Epithelial cell of esophagus (primary cell): Measurements from ENCODE around the gene GABRG3.

Source experiments
- DNase-seq: peaks from one replicate; pipeline ENCODE4 v3.0.0; 2010; ENCODE audit warnings: low read depth
- H3K4me3 ChIP-seq: 2 replicates; pipeline ENCODE4 v1.5.1; 2011; ENCODE audit warnings: mild to moderate bottlenecking, low read length, control low read depth
- TF ChIP-seq, protein P1 (sequence below): IDR thresholded peaks from 2 replicates; pipeline ENCODE4 v1.5.1; 2011; ENCODE audit warnings: low read depth, mild to moderate bottlenecking, low read length, control low read depth, inconsistent platforms; ENCODE audit not compliant: insufficient read depth; ENCODE audit errors: missing control alignments

GABRG3 gene

DNA sequence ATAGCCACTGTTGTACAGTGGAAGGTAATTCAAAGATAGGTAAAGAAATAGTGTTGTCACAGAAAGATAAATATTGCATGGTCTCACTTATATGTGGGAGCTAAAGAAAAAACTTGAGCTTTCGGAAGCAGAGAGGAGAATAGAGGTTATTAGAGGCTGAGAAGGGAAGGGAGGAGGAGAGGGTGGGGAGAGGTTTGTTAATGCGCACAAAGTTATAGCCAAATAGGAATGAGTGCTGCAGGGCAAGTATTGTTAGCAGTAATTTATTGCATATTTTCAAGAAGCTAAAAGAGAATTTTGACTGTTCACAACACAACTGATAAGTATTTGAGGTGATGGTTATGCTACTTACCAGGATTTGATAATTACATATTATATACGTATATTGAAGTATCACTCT is 154.2 kb downstream of the GABRG3 start:
- TF ChIP-seq, protein P1, sequence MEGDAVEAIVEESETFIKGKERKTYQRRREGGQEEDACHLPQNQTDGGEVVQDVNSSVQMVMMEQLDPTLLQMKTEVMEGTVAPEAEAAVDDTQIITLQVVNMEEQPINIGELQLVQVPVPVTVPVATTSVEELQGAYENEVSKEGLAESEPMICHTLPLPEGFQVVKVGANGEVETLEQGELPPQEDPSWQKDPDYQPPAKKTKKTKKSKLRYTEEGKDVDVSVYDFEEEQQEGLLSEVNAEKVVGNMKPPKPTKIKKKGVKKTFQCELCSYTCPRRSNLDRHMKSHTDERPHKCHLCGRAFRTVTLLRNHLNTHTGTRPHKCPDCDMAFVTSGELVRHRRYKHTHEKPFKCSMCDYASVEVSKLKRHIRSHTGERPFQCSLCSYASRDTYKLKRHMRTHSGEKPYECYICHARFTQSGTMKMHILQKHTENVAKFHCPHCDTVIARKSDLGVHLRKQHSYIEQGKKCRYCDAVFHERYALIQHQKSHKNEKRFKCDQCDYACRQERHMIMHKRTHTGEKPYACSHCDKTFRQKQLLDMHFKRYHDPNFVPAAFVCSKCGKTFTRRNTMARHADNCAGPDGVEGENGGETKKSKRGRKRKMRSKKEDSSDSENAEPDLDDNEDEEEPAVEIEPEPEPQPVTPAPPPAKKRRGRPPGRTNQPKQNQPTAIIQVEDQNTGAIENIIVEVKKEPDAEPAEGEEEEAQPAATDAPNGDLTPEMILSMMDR = no peak
- H3K4me3 ChIP-seq = no peak overlapping the region
- no peak for DNase-seq

GRCh38 chr15:27126449-27126848 is 155.5 kb downstream of the GABRG3 start:
- no peak overlapping the region for H3K4me3 ChIP-seq
- TF ChIP-seq, protein P1 = no peak
- DNase-seq = no peak

DNA sequence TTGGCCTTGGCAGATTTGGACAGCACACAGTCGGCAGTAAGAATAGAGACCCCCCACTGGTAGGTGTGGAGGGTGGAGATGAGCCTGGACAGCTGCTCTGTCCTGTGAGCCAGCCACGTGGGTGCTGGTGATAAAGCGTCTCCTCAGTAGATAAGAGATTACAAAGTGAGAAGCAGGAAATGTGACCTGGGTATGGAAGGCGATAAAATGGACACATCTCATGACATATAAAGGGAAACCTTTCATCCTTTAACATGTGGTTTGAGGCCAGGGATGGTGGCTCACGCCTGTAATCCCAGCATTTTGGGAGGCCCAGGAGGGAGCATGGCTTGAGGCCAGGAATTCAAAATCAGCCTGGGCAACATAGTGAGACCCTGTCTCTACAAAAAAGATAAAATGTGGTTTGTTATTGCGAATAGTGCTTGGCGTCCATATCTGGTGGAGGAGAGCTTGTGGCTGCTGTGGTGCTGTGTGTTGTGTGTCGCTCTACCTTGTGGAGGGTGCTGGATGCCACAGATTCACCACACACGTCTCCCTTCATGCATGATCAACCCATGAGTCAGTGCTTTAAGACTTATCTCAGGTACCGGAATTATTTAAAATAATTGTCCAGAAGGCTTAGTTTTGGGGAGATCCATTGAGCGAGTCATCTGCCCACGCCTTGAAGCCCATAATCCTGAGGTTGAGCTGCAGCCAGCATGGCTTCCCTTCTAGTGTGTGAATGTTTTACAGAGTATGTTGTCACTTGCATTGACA is 157.0 kb downstream of the GABRG3 start:
- no peak for DNase-seq
- no peak overlapping the region for H3K4me3 ChIP-seq
- TF ChIP-seq, protein P1 = no peak

GRCh38 chr15:27133249-27133648 is 162.3 kb downstream of the GABRG3 start:
- TF ChIP-seq, protein P1 = no peak
- DNase-seq = no peak
- no peak overlapping the region for H3K4me3 ChIP-seq

GRCh38 chr15:27134481-27134880 is 163.5 kb downstream of the GABRG3 start:
- no peak for DNase-seq
- TF ChIP-seq, protein P1 = no peak
- no peak overlapping the region for H3K4me3 ChIP-seq

GRCh38 chr15:27135151-27135550 is 164.2 kb downstream of the GABRG3 start:
- TF ChIP-seq, protein P1 = no peak
- H3K4me3 ChIP-seq = no peak overlapping the region
- DNase-seq = no peak

GRCh38 chr15:27137127-27137526 is 166.1 kb downstream of the GABRG3 start:
- H3K4me3 ChIP-seq = no peak overlapping the region
- TF ChIP-seq, protein P1 = no peak
- no peak for DNase-seq
